ENCODE data around the gene FBXL3.

DNA sequence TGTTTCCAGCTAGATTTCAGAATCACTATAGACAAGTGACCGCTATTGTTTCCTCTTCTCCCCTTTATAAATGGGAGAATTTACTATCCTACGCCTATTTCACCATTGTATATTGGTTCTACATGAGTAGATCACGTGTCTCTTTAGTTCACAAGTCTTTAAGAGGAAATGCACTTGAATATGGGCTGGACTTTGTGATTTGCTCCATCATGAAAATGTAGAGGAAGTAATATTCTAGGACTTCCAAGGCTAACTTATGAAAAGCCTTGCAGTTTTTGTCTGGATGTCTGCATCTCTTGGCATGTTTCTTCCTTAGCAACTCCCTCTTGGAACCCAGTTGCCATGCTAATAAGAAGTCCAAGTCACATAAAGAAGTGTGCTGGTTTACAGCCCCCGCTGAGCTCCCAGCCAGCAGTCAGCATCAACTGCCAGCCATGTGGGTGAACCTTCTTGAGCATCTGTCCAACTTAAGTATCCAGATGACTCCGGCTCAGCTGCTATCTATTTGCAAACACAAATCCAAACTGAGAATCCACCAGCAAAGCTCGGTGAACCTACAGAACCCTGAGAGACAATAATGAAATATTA lies 4.8 kb upstream of the FBXL3 start:
- TF ChIP-seq GATA3 (IDR thresholded peaks at IDR 0.05; ENCODE audit: low read depth, low read length) (no peak), GATA2 (IDR thresholded peaks at IDR 0.05; ENCODE audit: low read depth, low read length) (no peak)

All from SH-SY5Y (cell line).